TTC549 (cell line): ENCODE data around the gene SPATA18.
"Not testable (repeated sequence)": the region's sequence is repeated elsewhere in the genome, so short reads cannot be mapped to it uniquely, and the experiment has no call there.

ENCODE experiments used
- FAIRE-seq: peaks from 2 replicates; lab custom pipeline; 2012; peaks lifted over from hg19 to GRCh38; lab: Jason Lieb, UNC

Gene SPATA18

GRCh38 chr4:52051615-52052474 is 741 bp downstream of the SPATA18 start:
- FAIRE-seq: no peak

- no peak for FAIRE-seq
These were observed 1.3 kb downstream of the SPATA18 start for GRCh38 chr4:52052475-52052780.

- FAIRE-seq: no peak
These were observed 3.1 kb downstream of the SPATA18 start for GRCh38 chr4:52054254-52054653.

GRCh38 chr4:52057196-52057595 is 6.1 kb downstream of the SPATA18 start:
- FAIRE-seq: no peak

- FAIRE-seq: no peak
These were observed 7.2 kb downstream of the SPATA18 start for GRCh38 chr4:52058275-52058674.

- no peak for FAIRE-seq
These were observed 8.3 kb downstream of the SPATA18 start for GRCh38 chr4:52059372-52059771.

GRCh38 chr4:52069571-52069970 is 18.5 kb downstream of the SPATA18 start:
- FAIRE-seq: no peak

- FAIRE-seq: no peak
These were observed 20.9 kb downstream of the SPATA18 start for GRCh38 chr4:52071791-52072546.

GRCh38 chr4:52076731-52077130 is 25.6 kb downstream of the SPATA18 start:
- no peak for FAIRE-seq

GRCh38 chr4:52079659-52080058 is 28.6 kb downstream of the SPATA18 start:
- no peak for FAIRE-seq

GRCh38 chr4:52081216-52081615 is 30.1 kb downstream of the SPATA18 start:
- no peak for FAIRE-seq

- FAIRE-seq: not testable (repeated sequence)
These were observed 35.3 kb downstream of the SPATA18 start for GRCh38 chr4:52086425-52086824.

GRCh38 chr4:52091801-52092200 is 40.7 kb downstream of the SPATA18 start:
- no peak for FAIRE-seq

GRCh38 chr4:52093466-52093865 is 42.4 kb downstream of the SPATA18 start:
- no peak for FAIRE-seq

GRCh38 chr4:52094376-52095145 is 43.5 kb downstream of the SPATA18 start:
- FAIRE-seq: no peak

GRCh38 chr4:52095374-52095773 is 44.3 kb downstream of the SPATA18 start:
- no peak for FAIRE-seq

GRCh38 chr4:52096048-52096447 is 44.9 kb downstream of the SPATA18 start:
- FAIRE-seq: no peak

- FAIRE-seq: no peak
These were observed 47.5 kb downstream of the SPATA18 start for GRCh38 chr4:52098618-52099017.

- FAIRE-seq: no peak
These were observed 48.9 kb downstream of the SPATA18 start for GRCh38 chr4:52099860-52100461.

- no peak for FAIRE-seq
These were observed 51.5 kb downstream of the SPATA18 start for GRCh38 chr4:52102587-52102986.

GRCh38 chr4:52103319-52103718 is 52.2 kb downstream of the SPATA18 start:
- FAIRE-seq: no peak

- no peak for FAIRE-seq
These were observed 54.2 kb downstream of the SPATA18 start for GRCh38 chr4:52105276-52105675.

GRCh38 chr4:52106191-52106590 is 55.1 kb downstream of the SPATA18 start:
- FAIRE-seq: no peak
